Muscle layer of duodenum (tissue), 2 donors: ENCODE results near the gene CYP24A1.

Source experiments
- H3K27ac ChIP-seq: one replicate; pipeline ENCODE4 v1.7.0; 2013; ENCODE audit warnings: mild to moderate bottlenecking, low read length
- H3K27me3 ChIP-seq: one replicate; pipeline ENCODE4 v1.7.0; 2013; ENCODE audit warnings: low read depth, mild to moderate bottlenecking, control low read depth, low read length
- H3K36me3 ChIP-seq, 2 donors: one replicate each; pipeline ENCODE4 v1.7.0; 2013; ENCODE audit warnings: low read length in 2 of 2, control low read depth in 1 of 2, mild to moderate bottlenecking in 1 of 2; ENCODE audit not compliant: insufficient read depth in 2 of 2, control insufficient read depth in 1 of 2
- H3K4me1 ChIP-seq, 2 donors: one replicate each; pipeline ENCODE4 v1.7.0; 2013; ENCODE audit warnings: low read length in 2 of 2, mild to moderate bottlenecking in 2 of 2, control low read depth in 1 of 2, moderate library complexity in 1 of 2; ENCODE audit not compliant: insufficient read depth in 2 of 2, control insufficient read depth in 1 of 2
- H3K4me3 ChIP-seq, 2 donors: one replicate each; pipeline ENCODE4 v1.7.0; 2013; ENCODE audit warnings: low read length in 2 of 2, low read depth in 1 of 2, mild to moderate bottlenecking in 1 of 2
- H3K9me3 ChIP-seq, 2 donors: one replicate each; pipeline ENCODE4 v1.7.0; 2013; ENCODE audit warnings: low read length in 2 of 2, control low read depth in 1 of 2, mild to moderate bottlenecking in 1 of 2; ENCODE audit not compliant: control insufficient read depth in 1 of 2
- donor health status: healthy.

The CYP24A1 gene

DNA sequence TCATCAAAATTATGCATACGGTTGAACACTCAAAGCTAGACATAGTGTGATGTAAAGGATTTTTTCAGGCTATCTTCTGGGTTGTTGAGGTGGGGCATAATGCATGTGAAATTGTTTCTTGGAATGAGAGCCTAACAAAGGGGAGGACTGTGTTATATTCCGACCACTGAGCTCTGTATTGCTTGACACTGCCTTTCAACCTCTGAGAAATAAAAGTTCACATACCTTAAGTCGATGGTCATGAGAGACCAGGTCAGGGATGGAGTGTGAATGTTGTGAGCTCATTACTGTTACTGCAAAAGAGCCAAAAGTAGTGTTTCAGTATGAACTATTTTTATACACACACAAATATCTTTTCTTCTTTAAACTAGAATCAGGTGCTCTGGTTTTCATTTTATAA lies 39.1 kb upstream of the CYP24A1 start:
- Histone ChIP-seq H3K27ac (no peak overlapping the region), H3K4me1 (peaks cover 9 to 35% of the 10 kb centered on the region in 2 donors), H3K9me3 (no peaks in the 10 kb centered on the region), H3K4me3 (no peak overlapping the region), H3K36me3 (peaks cover 5 to 24% of the 10 kb centered on the region in 2 donors), H3K27me3 (no peaks in the 10 kb centered on the region)

DNA sequence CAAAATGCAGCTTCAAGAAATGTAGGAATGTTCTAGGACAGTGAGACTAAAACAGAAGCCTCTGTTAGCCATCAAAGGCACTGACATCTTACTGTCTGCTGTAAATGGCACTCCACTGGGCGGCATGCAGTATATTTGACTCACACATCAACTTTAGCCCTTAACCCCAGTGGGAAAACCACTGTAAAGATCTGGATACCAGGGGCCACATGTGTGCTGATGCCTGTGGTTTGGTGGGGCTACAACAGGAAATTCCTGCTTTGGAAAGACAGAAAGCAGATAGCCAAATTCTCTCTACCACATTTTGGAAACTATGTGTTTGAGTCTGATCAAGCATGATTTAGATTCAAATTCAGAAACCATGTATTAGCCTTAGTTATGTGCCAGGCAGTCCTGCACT lies 38.4 kb upstream of the CYP24A1 start:
- H3K9me3 ChIP-seq = no peaks in the 10 kb centered on the region
- H3K36me3 ChIP-seq = peaks cover under 1 to 21% of the 10 kb centered on the region in 2 donors
- H3K4me3 ChIP-seq = no peak overlapping the region
- H3K27me3 ChIP-seq = no peaks in the 10 kb centered on the region
- H3K4me1 ChIP-seq = peaks cover 9 to 35% of the 10 kb centered on the region in 2 donors
- H3K27ac ChIP-seq = no peak overlapping the region

DNA sequence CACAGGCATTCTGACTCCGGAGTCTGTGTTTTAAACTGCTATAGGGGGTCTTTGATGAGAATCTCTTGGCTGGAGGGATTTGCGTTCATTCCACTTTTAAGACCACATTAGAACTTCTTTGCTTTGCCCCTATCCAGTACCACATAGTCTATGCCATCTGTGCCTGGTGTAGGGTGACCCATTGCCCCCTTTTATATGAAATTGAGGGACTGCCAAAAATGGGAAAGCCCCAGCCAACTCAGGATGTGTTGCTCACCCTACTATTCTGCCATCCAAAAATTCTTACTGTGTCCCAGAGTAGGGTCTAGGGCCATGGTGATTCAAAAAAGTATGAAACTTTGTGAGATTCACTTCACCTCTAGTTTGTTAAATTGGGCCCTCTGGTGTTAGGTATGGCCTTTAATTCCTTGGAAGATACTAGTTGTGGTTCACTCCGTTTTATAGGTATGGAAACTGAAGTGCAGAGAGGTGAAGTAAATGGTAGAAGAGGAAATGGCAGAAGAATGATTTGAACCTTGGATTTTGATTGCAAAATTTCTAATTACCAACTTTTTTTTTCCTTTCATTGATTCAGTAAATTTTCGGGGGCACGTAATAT lies 35.5 kb upstream of the CYP24A1 start:
- Histone ChIP-seq H3K4me3 (peak overlapping the region; percentile 74 to 95), H3K36me3 (peaks cover 0 to 5% of the 10 kb centered on the region in 2 donors), H3K27me3 (no peaks in the 10 kb centered on the region), H3K27ac (no peak overlapping the region), H3K4me1 (peaks cover 9 to 27% of the 10 kb centered on the region in 2 donors), H3K9me3 (no peaks in the 10 kb centered on the region)

DNA sequence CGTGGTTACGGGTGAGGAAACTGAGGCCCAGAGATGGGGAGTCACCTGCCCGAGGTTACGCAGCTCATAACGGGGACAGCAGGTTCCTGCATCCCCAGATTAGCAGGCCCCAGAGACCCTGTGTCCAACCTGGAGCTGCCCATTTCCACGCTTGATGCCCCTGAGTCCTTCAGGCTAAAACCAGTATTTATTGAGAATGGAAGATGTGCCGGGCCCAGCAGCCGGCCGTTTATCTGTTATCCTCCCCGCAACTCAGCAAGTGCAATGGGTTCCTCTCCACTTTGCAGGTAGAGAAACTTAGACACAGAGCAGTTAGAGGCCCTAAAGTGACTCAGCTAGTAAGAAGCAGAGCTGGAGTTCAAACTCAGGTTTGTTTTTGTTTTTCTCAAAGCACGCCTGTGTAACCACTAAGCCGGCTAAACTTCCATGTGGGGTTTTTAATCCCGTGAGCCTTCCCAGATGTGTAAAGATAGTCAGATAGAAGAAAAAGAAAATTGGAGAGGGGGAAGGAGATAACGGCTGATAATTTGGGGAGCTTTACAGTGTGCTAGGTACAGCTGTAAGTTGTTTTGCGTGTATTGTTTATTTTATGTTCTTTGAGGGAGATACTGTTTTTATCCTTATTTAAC lies 34.9 kb upstream of the CYP24A1 start:
- Histone ChIP-seq H3K4me1 (peaks cover 9 to 27% of the 10 kb centered on the region in 2 donors), H3K36me3 (peaks cover 0 to 5% of the 10 kb centered on the region in 2 donors), H3K9me3 (no peaks in the 10 kb centered on the region), H3K4me3 (peak overlapping the region; percentile 74 to 95), H3K27me3 (no peaks in the 10 kb centered on the region), H3K27ac (peak overlapping the region; percentile 25)

DNA sequence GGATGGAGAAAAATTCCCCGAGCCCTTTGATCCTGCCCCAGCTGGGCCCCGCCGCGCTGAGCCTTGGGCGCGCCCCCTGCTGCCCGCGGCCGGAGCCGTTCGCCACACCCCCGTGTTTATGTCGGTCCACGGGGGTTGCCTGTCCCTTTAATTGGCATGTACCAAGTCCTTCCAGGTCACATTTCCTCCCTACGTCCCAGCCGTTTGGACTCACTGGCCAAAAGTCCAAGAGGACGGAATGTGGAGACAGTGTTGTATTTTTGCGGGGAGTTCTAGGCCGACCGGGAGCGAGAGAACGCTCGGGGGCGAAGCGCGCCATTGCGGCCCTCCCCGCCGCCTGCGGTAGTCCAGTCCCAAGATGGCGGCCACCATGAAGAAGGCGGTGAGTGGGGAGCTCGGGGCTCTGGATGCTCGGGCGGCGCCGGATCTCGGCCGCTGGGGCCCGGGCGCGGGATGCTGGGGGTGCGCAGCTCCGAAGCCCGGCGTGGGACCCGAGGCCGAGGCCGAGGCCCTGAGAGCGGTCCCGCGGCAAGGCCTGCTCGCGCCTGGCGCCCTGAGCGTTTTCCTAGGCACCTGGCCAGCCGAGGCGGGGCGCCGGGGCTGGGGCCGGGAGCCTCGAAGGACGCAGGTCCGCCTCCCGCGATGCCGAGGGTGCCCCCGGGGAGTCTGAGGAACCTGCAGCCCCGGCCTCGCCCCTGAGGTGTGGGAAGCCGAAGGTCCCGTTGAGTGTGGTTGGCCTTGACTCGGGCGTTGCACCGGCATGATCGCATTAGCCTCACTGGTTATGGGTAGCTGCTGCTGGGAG lies 34.2 kb upstream of the CYP24A1 start, which contains the start of gene PFDN4:
PFDN4 (plus strand) TSS at position 345 of the 805 bp plus-strand sequence; CDS start at position 359, 14 bp downstream.
- Histone ChIP-seq H3K4me3 (peak within 1 kb of the TSS; percentile 74 to 95), H3K36me3 (peaks cover 0 to 5% of the 10 kb centered on the region in 2 donors), H3K9me3 (no peaks in the 10 kb centered on the region), H3K27me3 (no peaks in the 10 kb centered on the region), H3K27ac (peak within 1 kb of the TSS; percentile 91), H3K4me1 (peaks cover 9 to 27% of the 10 kb centered on the region in 2 donors)

DNA sequence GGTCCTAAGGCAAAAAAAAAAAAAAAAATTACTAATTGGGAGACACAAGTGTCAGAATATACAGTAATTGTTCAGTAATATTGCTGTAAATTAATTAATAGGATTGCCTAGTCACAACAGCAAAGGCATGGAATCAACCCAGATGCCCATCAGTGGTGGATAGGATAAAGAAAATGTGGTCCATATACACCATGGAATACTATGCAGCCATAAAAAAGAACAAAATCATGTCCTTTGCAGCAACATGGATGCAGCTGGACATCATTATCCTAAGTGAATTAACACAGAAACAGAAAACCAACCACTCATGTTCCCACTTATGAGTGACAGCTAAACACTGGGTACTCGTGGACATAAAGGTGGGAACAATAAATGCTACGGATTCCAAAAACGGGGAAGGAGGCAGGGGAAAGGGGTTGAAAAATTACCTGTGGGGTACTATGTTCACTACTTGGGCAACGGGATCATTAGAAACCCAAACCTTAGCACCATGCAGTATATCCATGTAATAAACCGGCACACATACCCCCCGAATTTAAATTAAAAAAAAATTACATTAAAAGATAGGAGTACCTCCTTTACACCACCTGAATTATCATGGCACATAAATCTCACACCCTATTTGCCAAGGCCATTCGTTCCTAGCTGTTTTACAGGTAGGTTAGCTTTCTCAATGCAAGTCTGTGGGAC lies 33.4 kb upstream of the CYP24A1 start:
- H3K27ac ChIP-seq = no peak overlapping the region
- H3K4me3 ChIP-seq = peak overlapping the region; percentile 74 to 95
- H3K27me3 ChIP-seq = no peaks in the 10 kb centered on the region
- H3K4me1 ChIP-seq = peaks cover 9 to 24% of the 10 kb centered on the region in 2 donors
- H3K36me3 ChIP-seq = peaks cover 0 to 5% of the 10 kb centered on the region in 2 donors
- no peaks in the 10 kb centered on the region for H3K9me3 ChIP-seq

DNA sequence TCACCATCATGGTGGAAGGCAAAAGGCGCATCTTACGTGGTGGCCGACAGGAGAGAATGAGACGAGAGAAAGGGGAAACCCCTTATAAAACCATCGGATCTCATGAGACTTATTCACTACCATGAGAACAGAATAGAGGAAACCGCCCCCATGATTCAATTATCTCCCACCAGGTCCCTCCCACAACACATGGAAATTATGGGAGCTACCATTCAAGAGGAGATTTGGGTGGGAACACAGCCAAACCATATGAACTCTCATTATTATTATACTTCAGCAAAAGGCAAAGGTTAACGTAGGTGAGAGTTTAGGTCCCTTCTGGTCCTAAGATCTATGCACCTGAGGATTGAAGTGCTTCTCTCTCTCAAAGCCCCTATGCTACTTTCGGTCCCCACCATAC lies 31.7 kb upstream of the CYP24A1 start:
- Histone ChIP-seq H3K4me1 (peaks cover 9 to 15% of the 10 kb centered on the region in 2 donors), H3K36me3 (peaks cover 0 to 5% of the 10 kb centered on the region in 2 donors), H3K27ac (no peak overlapping the region), H3K9me3 (no peaks in the 10 kb centered on the region), H3K4me3 (no peak overlapping the region), H3K27me3 (no peaks in the 10 kb centered on the region)

DNA sequence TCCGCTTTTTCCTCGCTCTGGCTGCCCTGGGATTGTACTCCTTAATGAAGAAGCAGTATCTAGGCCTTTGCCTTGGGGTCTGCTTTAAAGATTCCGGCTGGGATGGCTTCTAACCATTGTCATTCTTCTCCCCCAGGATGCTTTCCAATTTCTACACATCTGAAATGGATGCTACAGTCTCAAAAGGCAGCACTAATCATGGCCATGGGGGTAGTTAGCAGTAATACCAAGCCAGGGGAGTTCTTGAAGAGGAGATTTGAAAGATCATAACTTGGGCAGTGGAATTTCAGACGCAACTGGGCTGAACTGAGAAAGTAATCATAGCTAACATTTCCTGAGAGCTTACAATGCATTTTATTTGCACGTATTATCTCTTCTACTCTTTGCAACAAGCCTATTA lies 30.7 kb upstream of the CYP24A1 start:
- no peak overlapping the region for H3K27ac ChIP-seq
- H3K4me3 ChIP-seq = no peak overlapping the region
- peaks cover 0 to 5% of the 10 kb centered on the region in 2 donors for H3K36me3 ChIP-seq

DNA sequence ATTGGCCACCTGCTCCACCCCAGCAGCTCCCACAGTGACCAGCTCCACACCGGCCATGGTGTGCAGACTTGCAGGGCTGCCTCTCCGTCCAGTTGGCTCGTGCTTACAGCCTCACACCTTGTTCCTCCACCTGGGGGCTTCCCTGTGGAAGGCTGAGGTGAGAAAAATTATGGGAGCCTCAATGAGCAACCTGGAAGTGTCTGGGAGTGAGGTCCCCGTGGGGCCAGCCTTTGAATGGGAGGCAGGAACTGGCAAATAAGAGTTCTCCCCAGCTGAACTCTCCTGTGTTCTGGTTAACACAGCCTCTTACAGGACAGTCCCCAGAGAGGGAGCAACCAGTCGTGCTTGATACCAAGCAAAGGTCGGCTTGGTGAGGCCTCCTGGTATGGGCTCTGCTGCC lies 30.3 kb upstream of the CYP24A1 start:
- Histone ChIP-seq H3K4me3 (no peak overlapping the region), H3K27me3 (no peaks in the 10 kb centered on the region), H3K27ac (no peak overlapping the region), H3K9me3 (no peaks in the 10 kb centered on the region), H3K36me3 (peaks cover 0 to 5% of the 10 kb centered on the region in 2 donors), H3K4me1 (peaks cover 2 to 3% of the 10 kb centered on the region in 2 donors)

More for the DNA sequence above, 30.7 kb upstream of the CYP24A1 start:
- Histone ChIP-seq H3K4me1 (peaks cover 6 to 7% of the 10 kb centered on the region in 2 donors), H3K27me3 (no peaks in the 10 kb centered on the region), H3K9me3 (no peaks in the 10 kb centered on the region)

DNA sequence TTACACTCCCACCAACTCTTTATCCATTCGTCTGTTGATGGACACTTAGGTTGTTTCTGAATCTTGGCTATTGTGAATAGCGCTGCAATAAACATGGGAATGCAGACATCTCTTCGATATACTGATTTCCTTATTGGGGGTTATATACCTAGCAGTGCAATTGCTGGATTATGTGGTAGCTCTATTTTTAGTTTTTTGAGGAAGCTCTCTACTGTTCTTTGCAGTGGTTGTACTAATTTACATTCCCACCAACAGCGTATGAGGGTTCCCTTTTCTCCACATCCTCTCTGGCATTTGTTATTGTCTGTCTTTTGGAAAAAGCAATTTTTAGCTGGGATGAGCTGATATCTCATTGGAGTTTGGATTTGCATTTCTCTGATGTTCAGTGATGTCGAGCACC lies 29.5 kb upstream of the CYP24A1 start:
- Histone ChIP-seq H3K27me3 (no peaks in the 10 kb centered on the region), H3K4me1 (no peaks in the 10 kb centered on the region), H3K27ac (no peak overlapping the region), H3K4me3 (no peak overlapping the region), H3K36me3 (peaks cover 0 to 5% of the 10 kb centered on the region in 2 donors), H3K9me3 (no peaks in the 10 kb centered on the region)
